Heart left ventricle (tissue), 16 donors: Measurements from ENCODE around the gene SMPD3. TPM values are rescaled to one million over a fixed set of nuclear protein-coding genes. Genes with fewer than 3 reads are reported as not detected.

Experiments
- ATAC-seq, 4 donors: fragments of 200-7000 bp; cut with Tn5 transposase; one replicate each; pipeline ENCODE4 v1.9.1; 2020 to 2022; ENCODE audit warnings: moderate library complexity in 4 of 4, mild to moderate bottlenecking in 3 of 4, moderate number of reproducible peaks in 1 of 4
- DNase-seq, 5 donors: peaks; one replicate each; pipeline ENCODE4 v3.0.0-alpha.2; 2020
- H3K27ac ChIP-seq, 12 donors: fragments of 200-600 bp; sonication (generic) in 4 of 12; one replicate each; pipeline versions ENCODE4 v1.5.0 to v1.8.0; 2016 to 2022; ENCODE audit warnings: mild to moderate bottlenecking in 2 of 12
- H3K27me3 ChIP-seq, 9 donors: fragments of 200-600 bp; sonication (generic) in 2 of 9; one replicate each; pipeline versions ENCODE4 v1.5.1 to v1.8.0; 2016 to 2022; ENCODE audit warnings: mild to moderate bottlenecking in 3 of 9
- H3K36me3 ChIP-seq, 9 donors: fragments of 200-600 bp; sonication (generic) in 2 of 9; one replicate each; pipeline versions ENCODE4 v1.5.0 to v1.8.0; 2018 to 2022; ENCODE audit warnings: mild to moderate bottlenecking in 2 of 9
- H3K4me1 ChIP-seq, 12 donors: fragments of 200-600 bp; sonication (generic) in 4 of 12; one replicate each; pipeline versions ENCODE4 v1.5.0 to v1.8.0; 2016 to 2022; ENCODE audit warnings: mild to moderate bottlenecking in 3 of 12
- H3K4me3 ChIP-seq, 12 donors: fragments of 200-600 bp; sonication (generic) in 4 of 12; one replicate each; pipeline versions ENCODE4 v1.5.0 to v1.8.0; 2017 to 2022; ENCODE audit warnings: mild to moderate bottlenecking in 9 of 12, moderate library complexity in 4 of 12
- H3K9me3 ChIP-seq, 12 donors: fragments of 200-600 bp; sonication (generic) in 4 of 12; one replicate each; pipeline versions ENCODE4 v1.5.0 to v1.8.0; 2016 to 2022; ENCODE audit warnings: mild to moderate bottlenecking in 1 of 12
- CTCF ChIP-seq, 12 donors: fragments of 200-600 bp; sonication (generic) in 4 of 12; IDR thresholded peaks; one replicate each; pipeline versions ENCODE4 v1.5.0 to v1.8.0; 2018 to 2022; ENCODE audit warnings: antibody characterized with exemption in 12 of 12, mild to moderate bottlenecking in 5 of 12
- POLR2A ChIP-seq, 2 donors: fragments of 450-650 bp; IDR thresholded peaks; one replicate each; pipeline ENCODE4 v1.6.1; 2017; ENCODE audit warnings: antibody characterized with exemption in 2 of 2, mild to moderate bottlenecking in 2 of 2, moderate library complexity in 2 of 2
- WGBS, 4 donors: extraction: QIAGEN DNeasy Blood & Tissue Kit in 2 of 4; methylation state at CpG; one replicate each; pipeline versions ENCODE4 v1.1.5 to v1.1.7; 2013 to 2018; 5-methylcytosine and 5-hydroxymethylcytosine counted together
- intact Hi-C, 10 donors: fragments of 100-400 bp; cut with DNase I; formaldehyde crosslinking; loops; one replicate each; pipeline versions ENCODE4 v1.11.1 to v1.14.2; 2022
- polyA plus RNA-seq, 2 donors: library from polyadenylated mRNA; stranded (reverse); fragments of 200-250 nt; gene quantifications; one replicate each; pipeline ENCODE4 v1.2.3, GENCODE V29; 2013
- total RNA-seq, 9 donors: library from RNA; depleted of rRNA in 2 of 9; stranded (reverse); fragments of >200 nt in 2 of 9; fragmentation: NEBNext Ultra II Directional in 3 of 9; extraction: Animal tissue kit (Norgen Biotek cat#: 25700) in 3 of 9; gene quantifications; one replicate each; pipeline versions ENCODE4 v1.1.0 to v1.2.4, GENCODE V29; 2016 to 2023
- donor health status: ischemic (EF 13 %, LVEDD 7.1; RV severe dilation, severe dysfunction).
- donor health status: healthy with polysubstance abuse.
- donor health status: DM: no; HTN: yes; CAD: no.
- donor health status: DM: no; HTN: no; CAD: no.
- donor health status: ischemic (EF 25% LVEDD 6.9; RV normal size, moderate dysfunction).
- donor health status: ischemic (EF 25% LVEDD 5.7; RV mildly dilated, moderate dysfunction).
- donor health status: healthy.
- donor health status: DM: yes; HTN: yes; CAD: no.
- donor health status: ischemic (EF 35%, LVEDD 5.7; RV mildly dilated, moderate dysfunction).
- donor health status: nonischemic (EF 11% LVEDD 7.7; RV severe dilation, severe dysfunction).
- donor health status: DM: yes; HTN: yes; CAD: no.
- donor health status: PGD.
- donor health status: ischemic (EF 29% LVEDD 5.4; RV normal size, mild dysfunction).
- donor health status: nonischemic (EF 23%, LVEDD 6.1; RV moderate dilation, normal function).

Gene SMPD3
- total and polyA plus RNA-seq, 11 donors: 0.07 to 14.4 (median 0.17) TPM; not detected in 3

GRCh38 chr16:68375801-68376536, 72.3 kb downstream of the SMPD3 start:
- Histone ChIP-seq H3K36me3 (no peaks in the 10 kb centered on the region), H3K27me3 (no peaks in the 10 kb centered on the region), H3K9me3 (no peaks in the 10 kb centered on the region), H3K27ac (no peak overlapping the region), H3K4me3 (no peak overlapping the region), H3K4me1 (peaks cover 0 to 5% (median 0%) of the 10 kb centered on the region in 12 donors)
- WGBS, 4 donors: 92 to 96% (median 94%) methylated on average over 11 of the region's 11 CpGs
- intact Hi-C loops: no loop called here
- DNase-seq (peak in 2 of 5 donors; percentile 9 to 13), ATAC-seq (no peak)
- TF ChIP-seq POLR2A (IDR thresholded peaks at IDR 0.05): no peak
- no peak for TF ChIP-seq CTCF (IDR thresholded peaks at IDR 0.05)

DNA sequence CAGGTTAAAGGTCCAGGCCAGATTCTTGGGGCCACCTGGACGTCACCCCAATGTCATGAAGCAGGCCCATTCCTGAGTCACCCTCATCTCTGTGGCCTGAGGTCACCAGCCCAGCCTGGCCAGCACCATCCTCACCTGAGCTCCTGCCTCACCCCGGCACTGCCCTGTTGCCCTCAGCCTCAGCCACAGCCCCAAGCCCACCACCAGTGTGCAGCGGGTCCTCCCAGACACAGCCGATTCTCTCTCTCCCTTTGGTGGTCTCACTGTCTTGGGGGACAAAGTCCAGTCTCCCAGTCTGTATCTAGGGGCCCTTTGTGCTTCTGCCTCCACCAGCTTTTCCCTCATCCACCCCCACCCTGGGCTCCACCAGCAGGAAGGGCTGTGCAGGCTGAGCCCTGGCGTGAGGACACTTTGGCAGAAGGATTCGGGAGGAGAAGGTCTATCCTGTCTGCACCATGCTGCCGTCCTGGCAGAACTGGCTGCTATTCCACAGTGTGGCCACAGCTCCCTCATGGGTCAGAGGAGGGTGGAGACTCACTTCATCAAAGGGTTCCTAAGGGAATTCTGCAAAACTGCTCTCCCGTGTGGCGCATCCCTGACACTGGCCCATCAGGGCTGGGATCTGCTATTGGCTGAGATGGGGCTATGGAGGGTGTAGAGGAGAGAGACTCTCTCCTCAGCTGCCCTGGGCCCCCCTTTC, 73.2 kb downstream of the SMPD3 start:
- TF ChIP-seq POLR2A (IDR thresholded peaks at IDR 0.05) (no peak), CTCF (IDR thresholded peaks at IDR 0.05) (no peak)
- H3K9me3 ChIP-seq: no peaks in the 10 kb centered on the region
- H3K36me3 ChIP-seq: no peaks in the 10 kb centered on the region
- no peak overlapping the region for H3K4me3 ChIP-seq
- peaks cover 0 to 13% (median 0%) of the 10 kb centered on the region in 12 donors for H3K4me1 ChIP-seq
- intact Hi-C loops: no loop called here
- DNase-seq: peak in 2 of 5 donors; percentile 11 to 47
- H3K27ac ChIP-seq: no peak overlapping the region
- no peaks in the 10 kb centered on the region for H3K27me3 ChIP-seq
- 71 to 83% (median 83%) methylated on average over 7 to 9 of the region's 9 CpGs for WGBS, 4 donors
- no peak for ATAC-seq

DNA sequence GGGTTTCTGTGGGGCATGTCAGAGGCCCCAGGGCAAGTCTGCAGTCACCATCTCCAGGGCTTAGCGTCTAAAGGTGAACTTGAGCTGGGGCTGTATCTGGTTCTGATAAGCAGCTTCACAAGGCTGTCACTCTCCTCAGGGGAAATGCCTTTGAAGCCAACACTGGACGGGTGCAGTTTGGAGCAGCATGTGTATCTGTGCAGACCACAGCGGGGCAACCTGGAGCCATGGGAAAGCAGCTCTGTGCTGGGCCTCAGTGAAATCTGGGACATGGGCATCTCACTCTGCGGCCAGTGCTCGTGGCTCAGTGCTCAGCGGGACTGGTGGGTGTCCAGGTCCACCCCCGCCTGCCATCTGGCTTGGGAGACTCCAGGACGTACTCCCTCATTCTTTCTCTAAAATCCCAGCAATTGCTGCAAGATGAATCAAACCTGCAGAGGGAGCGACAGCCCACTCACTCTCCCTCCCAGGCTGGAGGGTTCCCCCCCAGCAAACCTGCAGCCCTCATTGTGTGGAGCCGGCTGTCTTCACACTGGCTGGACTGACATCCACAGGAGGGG, 74.0 kb downstream of the SMPD3 start:
- DNase-seq: peak in 2 of 5 donors; percentile 23 to 51
- H3K36me3 ChIP-seq: no peaks in the 10 kb centered on the region
- 48 to 70% (median 66%) methylated on average over 9 to 10 of the region's 10 CpGs for WGBS, 4 donors
- H3K4me3 ChIP-seq: no peak overlapping the region
- TF ChIP-seq POLR2A (IDR thresholded peaks at IDR 0.05) (no peak), CTCF (IDR thresholded peaks at IDR 0.05) (no peak)
- H3K27ac ChIP-seq: no peak overlapping the region
- intact Hi-C loops: no loop called here
- H3K4me1 ChIP-seq: peaks cover 0 to 21% (median 0%) of the 10 kb centered on the region in 12 donors
- no peaks in the 10 kb centered on the region for H3K27me3 ChIP-seq
- no peaks in the 10 kb centered on the region for H3K9me3 ChIP-seq
- no peak for ATAC-seq
